SU-DHL-6 (cell line): Measurements from ENCODE around the gene LCN10.

Source experiments
- H2AFZ ChIP-seq: fragments of 200-600 bp; sonication (generic); 2 replicates; pipeline ENCODE4 v1.6.1; 2014; ENCODE audit warnings: low read depth, mild to moderate bottlenecking, moderate library complexity, mixed read lengths, antibody characterized with exemption, low read length; ENCODE audit not compliant: severe bottlenecking
- H3F3A ChIP-seq: fragments of 200-600 bp; shearing (Covaris generic); 2 replicates; pipeline ENCODE4 v1.6.0; 2016; ENCODE audit warnings: antibody characterized with exemption, mild to moderate bottlenecking; ENCODE audit not compliant: insufficient read depth
- H3K27ac ChIP-seq: fragments of 200-600 bp; sonication (generic); 2 replicates; pipeline ENCODE4 v1.5.1; 2016; ENCODE audit warnings: low read depth, mild to moderate bottlenecking, low read length, moderate library complexity, mixed read lengths
- H3K27me3 ChIP-seq: fragments of 200-600 bp; sonication (generic), shearing (Covaris generic); 2 replicates; pipeline ENCODE4 v1.6.0; 2014; ENCODE audit warnings: mild to moderate bottlenecking, low read length
- H3K36me3 ChIP-seq: fragments of 200-600 bp; sonication (generic); 2 replicates; pipeline ENCODE4 v1.6.1; 2014; ENCODE audit warnings: mild to moderate bottlenecking, low read length, mixed read lengths
- H3K4me2 ChIP-seq: fragments of 300-600, 200-600 bp; shearing (Covaris generic), sonication (generic); 2 replicates; pipeline ENCODE4 v1.6.0; 2014; ENCODE audit warnings: low read length, low read depth, mild to moderate bottlenecking; ENCODE audit not compliant: poor library complexity, severe bottlenecking
- H3K4me3 ChIP-seq: fragments of 200-600 bp; sonication (generic); 2 replicates; pipeline ENCODE4 v1.5.1; 2014; ENCODE audit warnings: antibody characterized with exemption, low read length, mild to moderate bottlenecking, mixed read lengths; ENCODE audit not compliant: insufficient read depth, poor library complexity, severe bottlenecking
- H3K79me2 ChIP-seq: fragments of 200-600 bp; sonication (generic); 2 replicates; pipeline ENCODE4 v1.6.1; 2014; ENCODE audit warnings: mild to moderate bottlenecking, low read length, moderate library complexity; ENCODE audit not compliant: insufficient read depth
- H3K9ac ChIP-seq: fragments of 200-600 bp; sonication (generic); 2 replicates; pipeline ENCODE4 v1.7.0; 2014; ENCODE audit warnings: mild to moderate bottlenecking, low read length
- H3K9me2 ChIP-seq: fragments of 200-600 bp; sonication (generic); replicated peaks from 2 replicates; pipeline ENCODE4 v1.6.1; 2014; ENCODE audit warnings: low read length; ENCODE audit not compliant: insufficient read depth
- H3K9me3 ChIP-seq: fragments of 200-600 bp; sonication (generic); 2 replicates; pipeline ENCODE4 v1.6.1; 2014; ENCODE audit warnings: low read length, mixed read lengths; ENCODE audit not compliant: insufficient read depth
- H4K20me1 ChIP-seq: fragments of 200-600 bp; sonication (generic); 2 replicates; pipeline ENCODE4 v1.6.1; 2014; ENCODE audit warnings: low read depth, mild to moderate bottlenecking, antibody characterized with exemption, low read length, moderate library complexity, mixed read lengths
- EZH2phosphoT487 ChIP-seq: fragments of 200-600 bp; sonication (generic), shearing (Covaris generic); conservative IDR thresholded peaks from 2 replicates; pipeline ENCODE4 v1.6.1; 2018; ENCODE audit warnings: mild to moderate bottlenecking, antibody characterized with exemption, low read length, moderate library complexity, mixed read lengths
- TF ChIP-seq, protein P1 (sequence below): fragments of 200-600 bp; sonication (generic); IDR thresholded peaks from one replicate; pipeline ENCODE4 v1.5.1; 2017; ENCODE audit warnings: antibody characterized with exemption, mild to moderate bottlenecking, low read length, moderate library complexity; ENCODE audit not compliant: insufficient read depth, poor library complexity, severe bottlenecking

LCN10 gene

GRCh38 chr9:136732444-136733178 lies 10.1 kb downstream of the LCN10 start:
- peaks cover under 1% of the 10 kb centered on the region; the same call in 1 of the 2 replicates for H3F3A ChIP-seq
- no peak overlapping the region for H3K4me2 ChIP-seq
- H3K9ac ChIP-seq: no peak overlapping the region
- no peaks in the 10 kb centered on the region for H3K9me2 ChIP-seq
- H4K20me1 ChIP-seq: no peaks in the 10 kb centered on the region; the same call in 1 of the 2 replicates
- peaks cover 13% of the 10 kb centered on the region for H3K79me2 ChIP-seq
- no peak overlapping the region for H3K4me3 ChIP-seq
- H3K36me3 ChIP-seq: no peaks in the 10 kb centered on the region; the same call in 1 of the 2 replicates
- TF ChIP-seq, protein P1, sequence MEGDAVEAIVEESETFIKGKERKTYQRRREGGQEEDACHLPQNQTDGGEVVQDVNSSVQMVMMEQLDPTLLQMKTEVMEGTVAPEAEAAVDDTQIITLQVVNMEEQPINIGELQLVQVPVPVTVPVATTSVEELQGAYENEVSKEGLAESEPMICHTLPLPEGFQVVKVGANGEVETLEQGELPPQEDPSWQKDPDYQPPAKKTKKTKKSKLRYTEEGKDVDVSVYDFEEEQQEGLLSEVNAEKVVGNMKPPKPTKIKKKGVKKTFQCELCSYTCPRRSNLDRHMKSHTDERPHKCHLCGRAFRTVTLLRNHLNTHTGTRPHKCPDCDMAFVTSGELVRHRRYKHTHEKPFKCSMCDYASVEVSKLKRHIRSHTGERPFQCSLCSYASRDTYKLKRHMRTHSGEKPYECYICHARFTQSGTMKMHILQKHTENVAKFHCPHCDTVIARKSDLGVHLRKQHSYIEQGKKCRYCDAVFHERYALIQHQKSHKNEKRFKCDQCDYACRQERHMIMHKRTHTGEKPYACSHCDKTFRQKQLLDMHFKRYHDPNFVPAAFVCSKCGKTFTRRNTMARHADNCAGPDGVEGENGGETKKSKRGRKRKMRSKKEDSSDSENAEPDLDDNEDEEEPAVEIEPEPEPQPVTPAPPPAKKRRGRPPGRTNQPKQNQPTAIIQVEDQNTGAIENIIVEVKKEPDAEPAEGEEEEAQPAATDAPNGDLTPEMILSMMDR: no peak
- TF ChIP-seq EZH2phosphoT487: no peak
- no peaks in the 10 kb centered on the region for H3K9me3 ChIP-seq
- no peaks in the 10 kb centered on the region for H3K27me3 ChIP-seq
- no peak overlapping the region for H3K27ac ChIP-seq
- no peak overlapping the region for H2AFZ ChIP-seq

DNA sequence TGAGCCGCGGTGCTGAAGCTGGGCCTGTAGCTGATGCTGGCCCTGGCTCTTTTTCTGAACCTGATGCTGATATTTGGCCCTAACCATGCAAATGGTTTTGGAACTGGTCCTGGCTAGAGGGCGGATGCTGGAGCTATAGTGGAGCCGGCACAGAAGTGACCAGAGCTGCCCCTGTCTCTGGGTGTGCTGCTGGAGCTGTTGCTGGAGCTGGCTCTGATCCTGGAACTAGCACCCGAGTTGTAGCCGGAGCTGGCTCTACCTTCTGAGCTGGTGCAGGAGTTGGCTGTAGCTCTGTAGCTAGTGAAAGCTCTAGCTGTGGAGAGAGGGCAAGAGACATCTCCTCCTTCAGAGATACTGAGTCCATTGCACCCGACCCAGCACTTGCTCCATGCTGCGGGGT lies 12.8 kb downstream of the LCN10 start:
- Histone ChIP-seq H3F3A (peaks cover 12% of the 10 kb centered on the region), H4K20me1 (peaks cover 18% of the 10 kb centered on the region; the same call in 1 of the 2 replicates), H2AFZ (no peak overlapping the region), H3K9me2 (no peaks in the 10 kb centered on the region), H3K4me3 (no peak overlapping the region), H3K27ac (no peak overlapping the region), H3K9ac (no peak overlapping the region), H3K4me2 (no peak overlapping the region), H3K9me3 (no peaks in the 10 kb centered on the region), H3K27me3 (no peaks in the 10 kb centered on the region), H3K36me3 (peaks cover 11% of the 10 kb centered on the region), H3K79me2 (peaks cover 26% of the 10 kb centered on the region)
- no peak for TF ChIP-seq EZH2phosphoT487
- TF ChIP-seq, protein P1: no peak

GRCh38 chr9:136729144-136729543 lies 13.6 kb downstream of the LCN10 start:
- no peak overlapping the region for H3K27ac ChIP-seq
- H3F3A ChIP-seq: peaks cover 18% of the 10 kb centered on the region
- TF ChIP-seq, protein P1: no peak
- no peak for TF ChIP-seq EZH2phosphoT487
- H3K9ac ChIP-seq: peak overlapping the region; percentile 98
- H4K20me1 ChIP-seq: peaks cover 18% of the 10 kb centered on the region; the same call in 1 of the 2 replicates
- peaks cover 26% of the 10 kb centered on the region for H3K79me2 ChIP-seq
- H2AFZ ChIP-seq: no peak overlapping the region
- no peaks in the 10 kb centered on the region for H3K9me2 ChIP-seq
- no peaks in the 10 kb centered on the region for H3K27me3 ChIP-seq
- peak overlapping the region; percentile 72 for H3K4me2 ChIP-seq
- peak overlapping the region; percentile 66 for H3K4me3 ChIP-seq
- H3K36me3 ChIP-seq: peaks cover 18% of the 10 kb centered on the region
- no peaks in the 10 kb centered on the region for H3K9me3 ChIP-seq
